ENCODE data around the gene ANO4.

GRCh38 chr12:101166866-101167265 is 372.3 kb downstream of the ANO4 start:
- no peak for TF ChIP-seq CTCF (IDR thresholded peaks at IDR 0.05)
- TF ChIP-seq ZFX (IDR thresholded peaks at IDR 0.05; ENCODE audit: borderline replicate concordance): no peak
